ENCODE measurements around the gene CEMIP.
A peak's percentile ranks its signal among the peaks of the same experiment; 100 is the strongest.

Gene CEMIP

DNA sequence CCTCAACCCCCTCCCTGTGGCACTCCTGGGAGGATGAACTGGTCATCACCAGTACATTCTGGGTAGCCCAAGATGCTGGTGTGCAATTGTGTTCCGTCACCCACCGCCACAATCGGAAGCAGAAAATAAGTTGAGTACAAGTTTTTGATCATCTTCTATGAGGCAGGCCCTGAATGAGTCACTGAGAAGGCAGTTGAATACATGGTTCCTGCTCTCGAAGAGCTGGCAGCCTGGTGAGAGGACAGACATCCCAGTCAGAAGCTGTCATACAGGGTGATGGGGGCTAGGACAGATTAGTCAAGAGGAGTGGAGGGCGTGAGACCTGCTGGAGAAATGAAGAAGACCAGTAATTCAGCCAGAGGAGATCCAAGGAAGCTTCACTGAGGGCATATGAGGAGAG, 6.2 kb downstream of the CEMIP start:
- DNase-seq (ENCODE audit: low read depth): no peak

DNA sequence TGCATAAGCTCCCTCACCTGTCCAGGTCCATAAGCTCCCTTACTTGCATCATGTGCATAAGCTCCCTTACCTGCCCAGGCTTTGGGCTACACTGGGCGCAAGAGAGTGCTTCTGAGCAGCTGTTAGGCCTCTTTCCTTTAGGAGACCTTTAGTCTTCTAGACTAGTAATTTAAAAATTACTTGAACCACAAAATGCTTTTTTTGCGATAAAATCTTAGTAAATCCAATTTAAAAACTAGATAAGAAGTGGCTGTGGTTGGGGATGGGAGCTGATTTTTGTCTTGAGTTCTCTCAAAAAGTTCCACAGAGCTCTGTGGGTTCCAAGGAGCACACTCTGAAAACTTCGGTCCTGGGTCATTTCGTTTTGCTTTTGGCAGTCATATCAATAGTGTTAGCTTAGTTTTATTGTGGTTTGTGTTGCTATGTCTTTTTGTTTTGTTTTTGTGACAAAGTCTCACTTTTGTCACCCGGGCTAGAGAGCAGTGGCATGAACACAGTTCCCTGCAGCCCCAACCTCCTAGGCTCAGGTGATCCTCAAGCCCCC, 6.7 kb downstream of the CEMIP start:
- no peak for DNase-seq (ENCODE audit: low read depth)

DNA sequence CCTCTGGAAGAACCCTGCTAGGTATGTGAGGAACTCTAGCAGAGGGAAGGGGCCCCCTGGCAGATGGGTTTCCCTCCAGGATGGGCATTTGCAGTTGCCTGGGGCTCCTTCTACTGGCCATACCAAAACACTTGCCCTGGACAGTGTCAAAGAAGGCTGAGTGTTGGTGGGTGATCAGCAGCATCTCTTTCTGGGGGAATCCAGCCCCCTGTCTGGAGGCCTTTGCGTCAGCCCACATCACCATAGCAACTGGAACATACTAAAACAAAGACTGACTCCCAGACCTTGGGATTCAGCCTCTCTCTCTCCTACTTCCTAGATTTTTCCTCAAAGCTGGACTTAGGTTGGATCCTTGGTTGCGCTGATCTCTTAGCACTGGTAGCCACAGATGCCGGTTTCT, 8.1 kb downstream of the CEMIP start:
- no peak for DNase-seq (ENCODE audit: low read depth)

DNA sequence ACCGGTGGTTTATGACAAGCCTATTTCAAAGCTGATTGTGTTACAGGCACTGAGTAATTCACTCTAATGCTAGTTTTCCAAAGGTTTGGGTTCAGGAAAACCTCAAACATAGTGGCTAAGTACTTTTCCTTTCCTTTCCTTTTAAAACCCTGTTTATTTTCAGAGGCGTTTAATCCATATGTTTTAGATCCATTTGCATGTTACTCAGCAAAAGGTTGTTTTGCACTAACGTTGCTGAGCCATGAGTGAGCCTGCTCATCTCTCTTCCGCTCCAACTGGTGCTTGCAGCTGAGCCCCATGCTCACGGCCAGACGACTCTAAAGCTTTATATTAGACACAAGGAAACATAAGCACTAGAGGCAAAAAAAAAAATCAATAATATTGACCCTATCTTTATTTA, 9.4 kb downstream of the CEMIP start:
- no peak for DNase-seq (ENCODE audit: low read depth)

DNA sequence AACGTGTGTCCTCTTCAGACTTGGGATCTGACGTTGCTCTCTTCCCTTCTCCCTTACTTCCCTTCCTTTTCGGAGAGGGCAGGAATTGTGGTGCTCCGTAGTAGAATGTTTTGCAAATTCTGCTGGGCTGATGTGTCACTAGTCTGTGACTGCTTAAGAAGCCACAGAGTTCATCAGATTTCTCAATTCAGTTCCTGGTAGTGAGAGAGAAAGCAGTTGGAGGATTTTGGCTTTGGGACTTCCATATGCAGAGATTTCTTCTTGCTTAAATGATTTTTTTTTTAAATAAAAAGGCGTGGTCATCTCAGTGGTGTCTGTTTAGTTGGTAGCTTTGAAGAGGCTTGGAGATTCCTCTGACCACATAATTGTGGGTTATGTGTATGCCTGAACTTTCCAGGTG, 10.1 kb downstream of the CEMIP start:
- no peak for DNase-seq (ENCODE audit: low read depth)

DNA sequence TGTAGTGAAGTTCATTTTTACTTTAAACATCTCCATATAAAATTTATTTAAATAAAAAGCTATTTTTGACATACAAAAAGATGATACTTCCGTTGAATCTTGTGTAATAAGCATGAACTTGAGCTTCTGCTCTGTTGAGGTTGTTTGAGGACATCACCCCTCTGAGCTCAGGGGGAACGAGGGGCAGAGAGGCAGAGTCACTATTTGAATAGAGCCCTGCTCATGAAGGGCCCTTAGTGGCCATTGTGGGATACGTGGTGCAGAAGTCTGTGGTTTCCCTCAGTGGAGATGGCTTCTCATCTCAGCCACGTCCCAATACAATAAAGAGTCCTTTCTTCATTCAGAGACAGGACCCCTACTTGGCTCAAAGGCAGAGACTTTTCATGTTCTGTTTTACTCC, 10.6 kb downstream of the CEMIP start:
- DNase-seq (ENCODE audit: low read depth): no peak

DNA sequence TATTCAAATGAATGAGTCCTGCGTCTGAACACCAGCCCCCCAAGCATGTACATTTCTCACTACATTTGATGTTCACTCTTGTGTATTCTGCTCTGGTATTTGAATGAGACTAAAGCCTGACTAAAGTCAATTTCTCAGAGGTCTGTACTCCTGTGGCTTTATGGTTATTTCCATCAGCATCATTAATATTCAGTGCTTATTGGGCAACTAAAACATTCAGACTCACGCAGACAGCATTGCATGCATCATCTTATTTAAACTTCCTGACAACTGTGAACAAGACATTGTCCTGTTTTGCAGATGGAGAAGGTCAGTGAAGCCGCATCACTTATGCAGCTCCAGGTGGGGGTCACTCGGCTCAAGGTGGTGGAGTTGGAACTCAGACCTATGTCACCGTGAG, 11.1 kb downstream of the CEMIP start:
- no peak for DNase-seq (ENCODE audit: low read depth)

DNA sequence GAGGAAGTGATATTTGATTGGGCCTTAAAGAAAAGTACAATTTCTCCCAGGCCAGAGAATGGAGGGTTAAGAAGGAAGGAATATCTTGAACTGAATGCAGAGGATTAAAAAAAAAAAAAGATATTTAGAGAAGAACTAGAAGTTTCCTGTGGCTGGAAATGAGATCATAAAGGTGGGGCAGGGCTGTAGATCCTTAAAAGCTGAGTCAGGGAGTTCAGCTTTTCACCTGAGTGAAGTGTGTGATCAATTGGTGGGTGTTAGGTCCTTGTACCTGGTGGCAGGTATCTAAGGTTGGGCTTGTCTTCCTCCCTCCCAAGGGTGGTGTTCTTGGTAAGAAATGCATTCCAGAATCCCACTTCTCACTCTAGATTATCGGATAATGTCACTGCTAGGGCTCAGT, 11.8 kb downstream of the CEMIP start:
- no peak for DNase-seq (ENCODE audit: low read depth)

DNA sequence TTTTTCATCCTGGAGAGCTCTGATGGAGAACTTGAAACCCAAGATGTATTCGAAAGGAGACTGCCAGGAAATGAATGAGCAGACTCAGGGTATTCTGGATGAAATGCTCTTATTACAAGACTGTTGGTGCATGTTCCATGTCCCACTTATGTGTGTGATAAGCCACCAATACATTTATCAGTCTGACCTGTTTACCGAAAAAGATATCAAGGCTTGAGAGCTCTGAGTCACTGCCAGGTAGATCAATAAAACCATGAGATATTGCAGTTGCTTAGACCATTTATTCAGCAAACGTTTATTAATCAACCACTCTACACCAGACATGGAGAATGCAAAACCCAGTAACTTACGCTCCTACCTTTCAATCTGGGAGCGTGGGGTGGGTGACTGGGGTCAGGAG, 17.2 kb downstream of the CEMIP start:
- no peak for DNase-seq (ENCODE audit: low read depth)

DNA sequence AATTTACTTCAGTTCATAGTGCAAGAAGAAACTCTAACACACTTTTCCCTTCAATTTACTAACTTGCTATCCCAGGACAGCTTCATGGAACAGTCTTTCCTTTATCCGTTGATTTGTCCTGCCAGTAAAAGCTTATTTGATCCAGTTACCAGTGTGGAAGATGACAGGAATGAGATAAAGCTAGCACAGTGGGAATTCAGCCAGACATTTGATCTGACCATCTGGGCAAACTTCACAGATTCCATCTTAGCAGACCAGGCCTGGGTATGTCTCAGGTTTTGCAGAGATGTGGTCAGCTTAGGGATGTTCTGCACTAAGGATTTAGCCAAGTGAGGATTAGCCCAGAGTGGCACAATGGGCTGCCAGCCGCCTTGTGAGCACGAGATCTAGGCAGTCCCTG, 19.7 kb downstream of the CEMIP start:
- DNase-seq (ENCODE audit: low read depth): no peak

DNA sequence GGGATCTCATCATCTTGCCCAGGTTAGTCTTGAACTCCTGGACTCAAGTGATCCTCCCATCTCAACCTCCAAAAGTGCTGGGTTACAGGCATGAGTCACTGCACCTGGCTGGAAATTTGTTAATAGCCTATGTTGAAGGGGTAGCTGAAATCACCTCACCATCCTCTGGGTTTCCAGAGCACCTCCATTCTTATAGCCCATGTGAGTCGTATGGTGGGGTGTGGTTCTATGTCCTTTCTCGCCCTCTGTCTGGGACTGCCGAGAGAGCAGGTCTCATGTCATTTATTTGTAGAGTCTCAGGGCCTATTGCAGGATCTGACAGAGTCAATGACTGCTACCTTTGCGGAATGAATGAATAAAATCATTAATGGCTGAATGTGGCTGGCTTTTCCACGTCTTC, 20.9 kb downstream of the CEMIP start:
- DNase-seq (ENCODE audit: low read depth): no peak

DNA sequence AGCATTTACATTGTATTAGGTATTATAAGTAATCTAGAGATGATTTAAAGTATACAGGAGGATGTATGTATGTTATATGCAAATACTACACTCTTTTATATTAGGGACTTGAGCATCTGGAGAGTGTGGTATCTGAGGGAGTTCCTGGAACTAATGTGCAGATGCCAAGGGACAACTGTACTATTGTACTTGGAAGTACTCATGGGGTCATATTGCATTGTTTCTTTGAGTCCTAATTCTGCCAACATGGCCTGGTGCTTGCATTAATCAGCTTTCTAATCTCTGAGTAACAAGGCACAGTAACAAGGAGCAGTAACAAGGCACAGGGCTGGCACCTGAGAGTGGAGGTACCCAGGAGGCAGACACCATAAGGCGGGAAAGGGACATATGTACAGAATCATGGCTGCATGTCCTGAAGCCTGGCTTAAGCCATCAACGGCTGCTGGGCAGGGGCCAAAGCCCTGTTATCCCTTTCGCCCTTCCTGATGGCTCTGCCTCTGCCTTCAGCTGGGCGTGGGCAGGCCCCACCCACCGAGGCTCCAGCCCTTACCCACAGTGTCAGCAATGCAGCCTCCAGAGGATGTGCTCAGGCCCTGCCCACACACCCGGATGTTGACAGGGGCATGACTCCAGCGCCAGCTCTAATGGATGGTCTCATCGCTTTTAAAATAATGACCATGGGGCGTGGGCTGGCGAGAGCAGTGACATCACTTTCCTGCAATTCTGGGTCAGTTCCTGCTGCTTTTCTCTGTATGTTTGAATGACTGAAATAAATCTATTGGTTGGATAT, 22.9 kb downstream of the CEMIP start:
- no peak for DNase-seq (ENCODE audit: low read depth)

DNA sequence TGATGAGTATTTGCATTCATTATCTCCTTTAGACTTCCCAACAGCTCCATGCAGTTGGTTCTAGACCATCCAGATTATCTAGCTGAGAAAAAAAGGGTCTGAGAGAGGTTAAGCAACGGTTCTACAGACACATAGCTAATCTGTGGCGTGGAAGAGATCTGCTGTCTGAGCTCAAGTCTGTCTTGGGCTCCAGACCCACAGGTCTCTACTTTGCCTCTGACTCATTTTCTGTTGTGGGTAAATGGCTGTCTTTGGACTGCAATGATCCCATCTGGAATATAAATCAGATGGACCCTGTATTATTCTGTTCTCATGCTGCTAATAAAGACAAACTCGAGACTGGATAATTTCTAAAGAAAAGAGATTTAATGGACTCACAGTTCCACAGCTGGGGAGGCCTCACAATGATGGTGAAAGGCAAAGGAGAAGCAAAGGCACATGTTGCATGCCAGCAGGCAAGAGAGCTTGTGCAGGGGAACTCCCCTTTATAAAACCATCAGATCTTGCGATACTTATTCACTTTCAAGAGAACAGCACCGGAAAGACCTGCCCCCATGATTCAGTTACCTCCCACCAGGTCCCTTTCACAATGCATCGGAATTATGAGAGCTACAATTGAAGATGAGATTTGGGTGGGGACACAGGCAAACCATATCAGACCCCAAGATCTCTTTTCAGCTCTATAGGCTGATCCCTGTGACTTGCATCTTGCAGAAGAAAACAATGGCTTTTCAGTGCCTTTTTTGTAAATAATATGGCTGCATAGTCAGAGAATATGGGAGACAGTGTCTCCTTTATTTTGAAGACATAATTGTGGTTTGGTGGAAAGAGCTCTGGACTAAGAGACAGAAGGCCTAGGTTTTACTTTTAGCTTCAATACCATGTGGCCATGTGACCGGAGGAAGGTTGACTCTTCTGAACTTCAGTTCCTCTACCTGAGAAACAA, 24.7 kb downstream of the CEMIP start:
- peak; percentile 15 for DNase-seq (ENCODE audit: low read depth)

DNA sequence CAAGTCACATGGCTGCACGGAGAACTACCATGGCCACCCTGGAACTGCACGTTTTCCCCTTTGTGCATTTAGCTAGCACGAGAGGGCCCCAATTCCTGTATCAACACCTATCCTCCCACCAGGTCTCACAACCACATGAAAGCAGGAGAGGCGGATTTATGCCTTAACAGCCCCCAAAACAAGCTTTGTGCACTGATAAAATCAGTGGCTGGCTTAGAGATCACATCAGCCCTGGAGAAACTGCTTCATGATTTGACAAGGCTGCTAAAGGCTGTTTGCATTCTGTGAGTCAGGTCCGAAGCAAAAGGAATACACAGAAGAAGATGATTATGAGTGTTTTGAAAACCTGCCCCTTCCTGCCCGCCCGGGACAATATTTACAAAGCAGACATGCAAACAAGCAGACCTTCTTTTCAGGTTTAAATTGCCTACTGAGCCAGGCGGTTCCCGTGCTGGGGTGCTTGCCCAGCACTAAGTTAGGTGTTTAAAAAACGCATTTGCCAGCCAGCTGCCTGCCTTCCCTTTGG, 25.9 kb downstream of the CEMIP start:
- no peak for DNase-seq (ENCODE audit: low read depth)

DNA sequence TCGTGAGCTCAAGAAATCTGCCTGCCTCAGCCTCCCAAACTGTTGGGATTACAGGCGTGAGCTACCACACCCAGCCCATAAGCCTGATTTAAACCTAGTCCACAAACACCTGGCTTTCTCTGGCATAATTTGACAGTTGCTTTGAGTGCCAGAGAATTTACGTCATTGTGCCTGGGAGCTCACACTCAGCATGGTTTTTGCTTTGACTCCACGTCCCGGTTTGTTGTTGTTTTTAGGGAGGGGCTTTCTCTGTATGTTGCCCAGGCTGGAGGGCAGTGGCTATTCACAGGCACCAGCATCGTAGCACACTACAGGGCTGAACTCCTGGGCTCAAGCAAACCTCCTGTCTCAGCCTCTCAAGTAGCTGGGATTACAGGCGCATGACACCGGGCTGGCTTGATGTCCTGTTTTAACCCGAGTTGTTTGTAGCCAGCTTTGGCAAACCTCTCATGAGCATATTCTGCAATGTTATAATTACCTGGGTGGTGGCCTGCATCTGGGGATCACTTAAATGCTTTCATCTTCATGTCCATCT, 32.7 kb downstream of the CEMIP start:
- DNase-seq (ENCODE audit: low read depth): no peak

DNA sequence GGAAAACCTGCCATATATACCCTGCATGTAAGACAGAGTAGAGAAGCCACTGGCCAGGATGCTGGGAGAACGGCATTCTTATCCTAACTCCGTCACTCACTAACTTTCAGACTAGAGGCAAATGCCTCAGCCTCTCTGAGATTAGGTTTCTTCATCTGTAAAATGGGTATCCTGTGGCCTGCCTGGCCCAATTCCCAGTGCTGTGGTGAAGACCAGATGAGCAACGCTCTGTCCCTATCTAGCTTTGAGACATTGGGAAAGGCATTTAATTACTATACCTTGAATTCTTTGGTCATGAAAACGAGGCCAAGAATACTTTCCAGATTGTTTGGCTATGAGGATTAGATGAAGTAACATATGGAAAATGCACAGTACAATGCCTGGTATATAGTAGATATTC, 35.9 kb downstream of the CEMIP start:
- no peak for DNase-seq (ENCODE audit: low read depth)

DNA sequence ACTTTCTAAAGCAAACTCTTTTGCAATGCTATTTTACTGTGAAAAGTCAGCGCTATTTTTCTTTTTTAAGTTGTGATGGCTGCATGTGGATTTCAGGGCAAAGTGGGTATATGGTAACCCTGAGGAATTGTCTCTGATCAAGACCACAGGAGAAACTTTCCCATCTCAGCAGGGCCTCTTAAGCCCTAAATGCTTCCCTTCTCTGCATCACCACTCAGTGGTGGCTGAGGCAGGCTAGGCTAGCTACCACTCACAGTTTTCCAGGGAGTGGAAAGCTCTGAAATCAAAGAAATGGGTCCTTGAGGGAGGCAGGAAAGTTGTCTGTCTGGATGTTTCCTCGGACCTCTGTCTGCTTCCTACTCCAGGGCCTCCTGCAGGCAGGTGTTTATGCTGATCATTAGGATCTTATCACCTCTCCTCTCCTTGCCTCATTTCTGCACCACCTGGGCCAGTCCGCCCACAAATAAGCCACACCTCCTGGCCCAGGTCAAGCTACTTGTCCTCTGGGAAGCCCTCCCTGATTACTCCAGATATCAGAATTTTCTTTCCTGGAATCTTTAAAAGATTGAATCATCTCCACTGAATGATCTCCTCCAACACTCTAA, 37.0 kb downstream of the CEMIP start:
- DNase-seq (ENCODE audit: low read depth): no peak

DNA sequence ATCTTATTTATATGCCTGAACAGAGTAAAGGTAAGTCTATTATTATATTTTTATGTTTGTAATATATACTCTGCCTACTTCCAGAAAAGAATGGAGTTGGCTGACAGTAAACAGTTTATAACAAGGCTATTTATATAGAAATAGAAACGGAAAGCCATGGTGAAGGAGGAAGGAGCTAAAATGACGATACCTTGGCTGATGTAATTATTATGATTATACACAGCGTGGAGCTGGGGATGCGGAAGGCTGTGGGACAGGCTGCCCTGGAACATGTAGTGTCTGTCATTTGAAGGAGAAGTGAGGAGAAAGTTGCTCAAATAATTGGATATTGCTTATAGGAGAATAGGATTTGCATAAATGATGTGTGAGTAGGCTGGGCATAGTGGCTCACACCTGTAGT, 37.8 kb downstream of the CEMIP start:
- no peak for DNase-seq (ENCODE audit: low read depth)

DNA sequence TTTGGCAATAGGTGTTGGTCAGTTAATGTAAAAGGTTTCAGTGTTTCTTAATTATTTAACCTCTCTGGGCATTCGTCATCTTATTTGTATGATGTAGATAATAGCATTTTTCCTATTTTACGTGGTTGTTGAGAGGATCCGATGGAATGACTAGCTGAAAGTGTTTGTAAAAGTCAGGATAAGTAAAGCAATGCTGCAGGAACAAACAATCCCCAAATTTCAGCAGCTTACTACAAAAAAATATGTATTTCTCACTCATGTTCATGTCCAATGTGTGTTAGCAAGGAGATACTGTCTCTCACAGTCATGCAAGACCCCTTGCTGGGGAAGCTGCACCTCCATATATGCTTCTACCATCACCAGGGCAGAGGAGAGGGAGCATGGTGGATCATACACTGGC, 38.7 kb downstream of the CEMIP start:
- no peak for DNase-seq (ENCODE audit: low read depth)

DNA sequence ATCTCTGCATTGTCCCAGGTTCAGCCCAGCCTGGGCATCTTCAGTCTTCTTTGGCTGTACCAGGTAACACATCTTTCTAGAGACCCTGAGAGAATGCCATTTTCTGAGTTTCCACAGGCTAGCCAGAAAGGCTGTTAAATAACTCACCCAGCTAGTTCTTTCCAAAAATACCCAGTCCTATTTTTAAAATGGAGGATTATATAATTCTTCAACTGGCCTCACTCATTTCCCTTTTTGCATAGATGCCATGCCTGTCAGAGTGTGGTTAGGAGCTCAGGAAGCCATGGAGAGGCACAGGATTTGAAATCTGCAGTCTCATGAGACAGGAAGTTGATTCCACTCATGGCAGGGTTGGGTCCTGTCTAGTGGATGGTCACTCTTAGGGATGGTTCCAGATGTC, 39.8 kb downstream of the CEMIP start:
- DNase-seq (ENCODE audit: low read depth): no peak

DNA sequence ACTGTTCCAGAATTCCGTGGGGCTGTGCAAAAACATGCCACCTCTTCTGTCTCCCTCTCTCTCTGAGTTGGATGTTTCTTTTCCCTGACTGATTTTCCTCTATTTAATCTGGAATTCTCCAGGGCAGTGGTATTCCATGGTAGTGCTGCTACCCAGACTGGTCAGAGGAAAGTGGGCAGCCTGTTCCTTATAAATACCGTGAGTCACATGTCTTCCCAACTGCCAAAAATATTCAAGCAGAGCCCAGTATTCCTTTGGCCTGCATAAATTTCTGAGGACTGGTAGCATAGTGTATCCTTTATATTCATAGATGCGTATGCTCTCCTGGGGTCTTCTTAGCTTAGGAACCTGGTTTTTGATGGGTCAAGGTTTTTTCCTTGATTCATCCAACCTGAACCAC, 40.9 kb downstream of the CEMIP start:
- no peak for DNase-seq (ENCODE audit: low read depth)

DNA sequence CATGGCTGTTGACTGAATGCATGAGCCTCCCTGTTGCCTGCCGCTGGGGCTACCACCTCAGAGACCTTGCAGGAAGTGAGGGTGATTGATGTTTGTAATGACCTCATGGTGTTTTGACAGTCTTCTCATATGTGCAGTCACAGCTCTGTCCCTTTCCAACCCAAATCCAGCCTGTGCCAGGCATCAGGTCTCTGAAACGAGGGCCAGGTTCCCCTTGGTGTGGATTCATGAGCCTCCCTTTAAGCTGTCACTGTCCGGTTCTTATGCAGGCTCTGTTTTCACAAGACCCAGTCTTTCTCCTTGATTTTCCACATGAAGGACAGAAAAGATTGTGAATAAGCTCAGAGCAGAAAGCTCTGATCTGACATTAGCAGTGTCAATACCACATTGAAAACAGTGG, 43.1 kb downstream of the CEMIP start:
- DNase-seq (ENCODE audit: low read depth): no peak
